Thyroid gland (tissue), 4 donors: ENCODE results near the gene UCK1.
"Not testable (repeated sequence)": the region's sequence is repeated elsewhere in the genome, so short reads cannot be mapped to it uniquely, and the experiment has no call there.

Source experiments
- CTCF ChIP-seq, 6 experiments: fragments of 200-600 bp in 3 of 6; fragments of 450-650 bp in 3 of 6; sonication (generic) in 3 of 6; IDR thresholded peaks; one replicate each; pipeline ENCODE4 v1.5.1; 2016 to 2019; ENCODE audit warnings: antibody characterized with exemption in 6 of 6, mild to moderate bottlenecking in 2 of 6, inconsistent platforms in 1 of 6, moderate library complexity in 1 of 6
- POLR2A ChIP-seq, 2 donors: fragments of 450-650 bp; IDR thresholded peaks; one replicate each; pipeline ENCODE4 v1.6.1; 2017; ENCODE audit warnings: antibody characterized with exemption in 2 of 2, mild to moderate bottlenecking in 2 of 2, moderate library complexity in 1 of 2

- not testable (repeated sequence) for TF ChIP-seq CTCF, POLR2A (IDR thresholded peaks at IDR 0.05)
These were observed 19.4 kb upstream of the UCK1 start for GRCh38 chr9:131550465-131550864.
